Uterus (tissue), 4 donors: ENCODE measurements around the gene SMNDC1. TPM values are rescaled to one million over a fixed set of nuclear protein-coding genes. Genes with fewer than 3 reads are reported as not detected.
"Not testable (repeated sequence)": the region's sequence is repeated elsewhere in the genome, so short reads cannot be mapped to it uniquely, and the experiment has no call there.

Experiments
- DNase-seq, 2 donors: peaks; one replicate each; pipeline ENCODE4 v3.0.0-alpha.2; 2019 to 2020
- H3K27ac ChIP-seq, 2 donors: fragments of 200-600 bp; sonication (generic); 1 replicate in 1 of 2; 2 replicates in 1 of 2; pipeline ENCODE4 v1.5.1; 2016 to 2018
- H3K27me3 ChIP-seq, 2 donors: fragments of 200-600 bp; sonication (generic); one replicate each; pipeline ENCODE4 v1.5.1; 2018 to 2019; ENCODE audit warnings: control low read depth in 1 of 2
- H3K36me3 ChIP-seq, 2 donors: fragments of 200-600 bp; sonication (generic); one replicate each; pipeline ENCODE4 v1.5.1; 2019; ENCODE audit warnings: control low read depth in 1 of 2
- H3K4me1 ChIP-seq, 2 donors: fragments of 200-600 bp; sonication (generic); one replicate each; pipeline ENCODE4 v1.5.1; 2018 to 2019; ENCODE audit warnings: control low read depth in 1 of 2
- H3K4me3 ChIP-seq, 2 donors: fragments of 200-600 bp; sonication (generic); 1 replicate in 1 of 2; 2 replicates in 1 of 2; pipeline ENCODE4 v1.5.1; 2018 to 2019; ENCODE audit warnings: mild to moderate bottlenecking in 1 of 2
- H3K9me3 ChIP-seq, 2 donors: fragments of 200-600 bp; sonication (generic); one replicate each; pipeline ENCODE4 v1.5.1; 2019; ENCODE audit warnings: control low read depth in 1 of 2
- CTCF ChIP-seq, 4 experiments: fragments of 200-600 bp in 2 of 4; fragments of 450-650 bp in 2 of 4; sonication (generic) in 2 of 4; IDR thresholded peaks; one replicate each; pipeline ENCODE4 v1.5.1; 2016 to 2019; ENCODE audit warnings: antibody characterized with exemption in 4 of 4, mild to moderate bottlenecking in 2 of 4, moderate library complexity in 1 of 4
- POLR2A ChIP-seq, 2 donors: fragments of 450-650 bp; IDR thresholded peaks; one replicate each; pipeline ENCODE4 v1.6.1; 2016; ENCODE audit warnings: antibody characterized with exemption in 2 of 2, mild to moderate bottlenecking in 1 of 2, moderate library complexity in 1 of 2
- intact Hi-C: fragments of 100-400 bp; cut with DNase I; formaldehyde crosslinking; loops from one replicate; pipeline ENCODE4 v1.15.1; 2023; ENCODE audit warnings: low total_unique reads
- total RNA-seq, 4 donors: library from RNA; depleted of rRNA in 3 of 4; stranded (reverse); fragments of >200 nt in 3 of 4; gene quantifications; one replicate each; pipeline versions ENCODE4 v1.1.0 to v1.2.4, GENCODE V29; 2014 to 2023
- donor health status: DM: yes; HTN: yes; CAD: no.

Gene SMNDC1
- total RNA-seq, 4 donors from 2014 or later = 14.6 to 41.2 (median 18.3) TPM

- no peaks in the 10 kb centered on the region for H3K27me3 ChIP-seq
- H3K9me3 ChIP-seq = no peaks in the 10 kb centered on the region
- intact Hi-C loops = no loop called here
- no peaks in the 10 kb centered on the region for H3K36me3 ChIP-seq
- no peaks in the 10 kb centered on the region for H3K4me1 ChIP-seq
- H3K4me3 ChIP-seq = no peak overlapping the region
- DNase-seq = peak in 1 of 2 donors; percentile 25
- H3K27ac ChIP-seq = peak overlapping the region in 1 of 2 donors; percentile 41
- TF ChIP-seq POLR2A (IDR thresholded peaks at IDR 0.05) = no peak
- TF ChIP-seq CTCF (IDR thresholded peaks at IDR 0.05) = peak in 1 of 4 experiments; percentile 3
Observed at GRCh38 chr10:110336111-110336721, 31.5 kb upstream of the SMNDC1 start.

GRCh38 chr10:110335314-110336064, 30.8 kb upstream of the SMNDC1 start:
- no peaks in the 10 kb centered on the region for H3K9me3 ChIP-seq
- H3K27ac ChIP-seq = peak overlapping the region in 1 of 2 donors; percentile 31
- TF ChIP-seq POLR2A (IDR thresholded peaks at IDR 0.05) (no peak), CTCF (IDR thresholded peaks at IDR 0.05) (no peak)
- DNase-seq = no peak
- no peaks in the 10 kb centered on the region for H3K4me1 ChIP-seq
- intact Hi-C loops = no loop called here
- H3K36me3 ChIP-seq = no peaks in the 10 kb centered on the region
- H3K4me3 ChIP-seq = no peak overlapping the region
- H3K27me3 ChIP-seq = no peaks in the 10 kb centered on the region

GRCh38 chr10:110334061-110334656, 29.4 kb upstream of the SMNDC1 start:
- Histone ChIP-seq H3K4me1 (no peaks in the 10 kb centered on the region), H3K9me3 (no peaks in the 10 kb centered on the region), H3K27ac (no peak overlapping the region), H3K4me3 (no peak overlapping the region), H3K27me3 (no peaks in the 10 kb centered on the region), H3K36me3 (no peaks in the 10 kb centered on the region)
- no peak for TF ChIP-seq CTCF (IDR thresholded peaks at IDR 0.05)
- TF ChIP-seq POLR2A (IDR thresholded peaks at IDR 0.05) = no peak
- intact Hi-C loops = no loop called here
- DNase-seq = no peak

- H3K27ac ChIP-seq, H3K4me3 ChIP-seq, H3K27me3 ChIP-seq, DNase-seq, H3K9me3 ChIP-seq, intact Hi-C loops, H3K4me1 ChIP-seq, H3K36me3 ChIP-seq: not testable (repeated sequence)
Observed at GRCh38 chr10:110331226-110331795, 26.6 kb upstream of the SMNDC1 start.

GRCh38 chr10:110330675-110331074, 26.0 kb upstream of the SMNDC1 start:
- DNase-seq = no peak
- Histone ChIP-seq H3K4me3 (no peak overlapping the region), H3K4me1 (no peaks in the 10 kb centered on the region), H3K36me3 (no peaks in the 10 kb centered on the region), H3K27ac (no peak overlapping the region), H3K9me3 (no peaks in the 10 kb centered on the region), H3K27me3 (no peaks in the 10 kb centered on the region)
- TF ChIP-seq CTCF (IDR thresholded peaks at IDR 0.05) (no peak), POLR2A (IDR thresholded peaks at IDR 0.05) (no peak)
- intact Hi-C loops = no loop called here
